ENCODE results near the gene SLC2A10. TPM values are rescaled to one million over a fixed set of nuclear protein-coding genes. Genes with fewer than 3 reads are reported as not detected.

SLC2A10 gene
- polyA plus RNA-seq, 3 donors, result not detected

GRCh38 chr20:46767127-46767761 lies 57.8 kb downstream of the SLC2A10 start:
- Histone ChIP-seq H3K79me2 (ENCODE audit: insufficient read depth, low read length) (no peaks in the 10 kb centered on the region), H3K4me3 (replicated peaks in 1 of 3; ENCODE audit: low read depth in 2 of 3, low read length in 3 of 3) (no peak overlapping the region), H3K36me3 (replicated peaks in 1 of 2; ENCODE audit: control insufficient read depth in 1 of 2, insufficient read depth in 2 of 2, low read length in 2 of 2) (no peaks in the 10 kb centered on the region), H3K9ac (ENCODE audit: insufficient read depth, low read length, poor library complexity, severe bottlenecking) (no peak overlapping the region), H3K27me3 (ENCODE audit: control insufficient read depth in 2 of 2, insufficient read depth in 2 of 2, low read length in 2 of 2) (no peaks in the 10 kb centered on the region), H3K27ac (ENCODE audit: low read depth in 1 of 2, low read length in 2 of 2) (no peak overlapping the region), H3K4me2 (replicated peaks; ENCODE audit: extremely low read depth, low read length, poor library complexity, severe bottlenecking) (no peak overlapping the region), H2AFZ (ENCODE audit: insufficient read depth, low read depth, low read length, poor library complexity, severe bottlenecking) (no peak overlapping the region), H3K9me3 (replicated peaks in 1 of 2; ENCODE audit: control insufficient read depth in 1 of 2, insufficient read depth in 1 of 2, low read length in 2 of 2) (no peaks in the 10 kb centered on the region), H4K20me1 (ENCODE audit: insufficient read depth, low read length) (no peaks in the 10 kb centered on the region), H3K4me1 (ENCODE audit: control insufficient read depth in 1 of 2, insufficient read depth in 2 of 2, low read length in 2 of 2) (no peaks in the 10 kb centered on the region)
- Mint-ChIP-seq H3K27me3 (ENCODE audit: low read depth in 3 of 3) (peaks cover 4 to 15% (median 7%) of the 10 kb centered on the region in 3 donors), H3K4me3 (no peak overlapping the region), H3K36me3 (no peaks in the 10 kb centered on the region), H3K9me3 (no peaks in the 10 kb centered on the region), H3K4me1 (no peaks in the 10 kb centered on the region), H3K27ac (no peak overlapping the region)
- DNase-seq, result peak; percentile 4 to 31 (median 28)
- intact Hi-C loops (cut with micrococcal nuclease), result loop anchor here in 1 of 2 donors (5.0 kb wide), 1 partner anchor 380 kb away; no protein-coding TSS in a partner anchor
- whole genome bisulfite sequencing (ENCODE audit: insufficient coverage), result 85% methylated on average over 2 of the region's 4 CpGs
- peak; percentile 81 for TF ChIP-seq CTCF (IDR thresholded peaks at IDR 0.05)

- Histone ChIP-seq H3K36me3 (replicated peaks in 1 of 2; ENCODE audit: control insufficient read depth in 1 of 2, insufficient read depth in 2 of 2, low read length in 2 of 2) (no peaks in the 10 kb centered on the region), H2AFZ (ENCODE audit: insufficient read depth, low read depth, low read length, poor library complexity, severe bottlenecking) (no peak overlapping the region), H3K27ac (ENCODE audit: low read depth in 1 of 2, low read length in 2 of 2) (no peak overlapping the region), H3K27me3 (ENCODE audit: control insufficient read depth in 2 of 2, insufficient read depth in 2 of 2, low read length in 2 of 2) (peaks cover 0 to 4% of the 10 kb centered on the region in 2 donors), H4K20me1 (ENCODE audit: insufficient read depth, low read length) (no peaks in the 10 kb centered on the region), H3K4me2 (replicated peaks; ENCODE audit: extremely low read depth, low read length, poor library complexity, severe bottlenecking) (no peak overlapping the region), H3K4me1 (ENCODE audit: control insufficient read depth in 1 of 2, insufficient read depth in 2 of 2, low read length in 2 of 2) (no peaks in the 10 kb centered on the region), H3K79me2 (ENCODE audit: insufficient read depth, low read length) (no peaks in the 10 kb centered on the region), H3K4me3 (replicated peaks in 1 of 3; ENCODE audit: low read depth in 2 of 3, low read length in 3 of 3) (no peak overlapping the region), H3K9me3 (replicated peaks in 1 of 2; ENCODE audit: control insufficient read depth in 1 of 2, insufficient read depth in 1 of 2, low read length in 2 of 2) (no peaks in the 10 kb centered on the region), H3K9ac (ENCODE audit: insufficient read depth, low read length, poor library complexity, severe bottlenecking) (no peak overlapping the region)
- H3K4me3 Mint-ChIP-seq, result no peak overlapping the region
- H3K4me1 Mint-ChIP-seq, result peaks cover 5% of the 10 kb centered on the region
- no peaks in the 10 kb centered on the region for H3K36me3 Mint-ChIP-seq
- intact Hi-C loops (cut with micrococcal nuclease), result no loop called here
- WGBS (ENCODE audit: insufficient coverage), result 45% methylated on average over 5 of the region's 10 CpGs
- no peak for TF ChIP-seq CTCF (IDR thresholded peaks at IDR 0.05)
- H3K27ac Mint-ChIP-seq, result no peak overlapping the region
- H3K9me3 Mint-ChIP-seq, result peaks cover 0 to 1% (median 0%) of the 10 kb centered on the region in 7 donors
- no peak for DNase-seq
- H3K27me3 Mint-ChIP-seq (ENCODE audit: low read depth in 3 of 3), result peaks cover 12 to 17% (median 13%) of the 10 kb centered on the region in 3 donors
Observed at GRCh38 chr20:46770330-46771194, 61.1 kb downstream of the SLC2A10 start.

Measured in CD14-positive monocyte (primary cell).